HUES48 (cell line): ENCODE data around the gene CENPF.

Experiments
- H3K27ac ChIP-seq: one replicate; pipeline ENCODE4 v1.7.0; 2013; ENCODE audit warnings: low read depth, low read length, inconsistent platforms
- H3K27me3 ChIP-seq: 2 replicates; pipeline ENCODE4 v1.6.1; 2013; ENCODE audit warnings: mild to moderate bottlenecking, low read length; ENCODE audit not compliant: control insufficient read depth, insufficient read depth
- H3K36me3 ChIP-seq: 2 replicates; pipeline ENCODE4 v1.6.1; 2013; ENCODE audit warnings: low read length; ENCODE audit not compliant: control insufficient read depth, insufficient read depth
- H3K4me1 ChIP-seq: 2 replicates; pipeline ENCODE4 v1.6.1; 2013; ENCODE audit warnings: mild to moderate bottlenecking, low read length; ENCODE audit not compliant: control insufficient read depth, insufficient read depth
- H3K4me3 ChIP-seq: 2 replicates; pipeline ENCODE4 v1.5.1; 2013; ENCODE audit warnings: mild to moderate bottlenecking, low read depth, low read length
- H3K9ac ChIP-seq: 2 replicates; pipeline ENCODE4 v1.6.1; 2013; ENCODE audit warnings: mild to moderate bottlenecking, low read depth, low read length, moderate library complexity
- H3K9me3 ChIP-seq: 2 replicates; pipeline ENCODE4 v1.6.1; 2013; ENCODE audit warnings: low read length; ENCODE audit not compliant: control insufficient read depth, insufficient read depth

CENPF gene

GRCh38 chr1:214602764-214603657 is at the start of gene CENPF:
TSS of gene CENPF (plus strand) at chr1:214603195. CDS start at chr1:214613755, 10,560 bp downstream.
- H3K36me3 ChIP-seq = peaks cover 5% of the 10 kb centered on the region; the same call in 1 of the 2 replicates
- H3K9ac ChIP-seq = peak within 1 kb of the TSS; percentile 93
- no peaks in the 10 kb centered on the region for H3K9me3 ChIP-seq
- H3K4me1 ChIP-seq = peaks cover 17% of the 10 kb centered on the region
- no peaks in the 10 kb centered on the region for H3K27me3 ChIP-seq
- peak within 1 kb of the TSS; percentile 99 for H3K4me3 ChIP-seq
- peak within 1 kb of the TSS; percentile 96 for H3K27ac ChIP-seq

- Histone ChIP-seq H3K4me3 (no peak overlapping the region), H3K4me1 (peaks cover 5% of the 10 kb centered on the region; the same call in 1 of the 2 replicates), H3K27ac (no peak overlapping the region), H3K9me3 (no peaks in the 10 kb centered on the region), H3K9ac (no peak overlapping the region), H3K36me3 (no peaks in the 10 kb centered on the region), H3K27me3 (no peaks in the 10 kb centered on the region)
Observed at GRCh38 chr1:214557952-214558735, 44.9 kb upstream of the CENPF start.

DNA sequence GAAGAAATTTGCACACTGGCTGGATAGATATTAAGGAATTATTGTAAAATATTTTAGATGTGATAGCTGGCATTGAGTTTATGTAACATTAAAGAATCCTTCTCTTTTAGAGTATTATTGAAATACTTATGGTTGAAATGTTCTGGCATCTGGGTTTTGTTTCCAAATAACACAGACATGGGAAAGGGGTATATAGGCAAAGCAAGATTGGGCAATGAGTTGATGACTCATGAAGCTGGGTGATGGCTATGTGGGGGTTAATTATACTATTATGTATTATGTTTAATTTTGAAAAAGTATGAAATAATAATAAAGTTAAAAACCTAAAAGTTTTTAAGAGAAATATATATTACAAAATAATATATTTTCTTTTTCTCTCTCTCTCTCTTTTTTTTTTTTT is 39.1 kb upstream of the CENPF start:
- Histone ChIP-seq H3K36me3 (no peaks in the 10 kb centered on the region), H3K4me3 (no peak overlapping the region), H3K9me3 (no peaks in the 10 kb centered on the region), H3K4me1 (no peaks in the 10 kb centered on the region), H3K27me3 (no peaks in the 10 kb centered on the region), H3K27ac (no peak overlapping the region), H3K9ac (no peak overlapping the region)

DNA sequence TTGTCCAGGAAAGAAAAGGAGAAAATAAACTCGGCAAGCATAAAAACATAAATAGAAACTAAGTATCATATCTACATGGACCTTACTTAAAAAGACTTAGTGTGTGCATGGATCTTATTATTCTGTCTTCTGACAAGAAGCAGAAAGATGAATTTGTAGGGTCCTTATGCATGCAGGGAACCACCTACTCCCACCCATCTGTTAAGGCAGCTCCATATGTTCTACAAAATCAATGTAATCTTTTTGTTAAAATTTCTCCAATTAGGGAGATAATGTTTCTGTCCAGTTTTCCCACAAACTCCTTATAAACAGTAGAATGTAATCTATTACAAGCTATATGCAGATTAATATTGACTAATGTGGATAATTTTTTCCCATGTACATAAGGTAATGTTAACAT is 37.7 kb upstream of the CENPF start:
- H3K36me3 ChIP-seq = no peaks in the 10 kb centered on the region
- no peak overlapping the region for H3K4me3 ChIP-seq
- H3K27me3 ChIP-seq = no peaks in the 10 kb centered on the region
- no peak overlapping the region for H3K9ac ChIP-seq
- no peaks in the 10 kb centered on the region for H3K4me1 ChIP-seq
- no peaks in the 10 kb centered on the region for H3K9me3 ChIP-seq
- no peak overlapping the region for H3K27ac ChIP-seq

- Histone ChIP-seq H3K4me3 (no peak overlapping the region), H3K27ac (no peak overlapping the region), H3K27me3 (no peaks in the 10 kb centered on the region), H3K36me3 (no peaks in the 10 kb centered on the region), H3K9me3 (no peaks in the 10 kb centered on the region), H3K4me1 (no peaks in the 10 kb centered on the region), H3K9ac (no peak overlapping the region)
Observed at GRCh38 chr1:214566158-214567104, 36.6 kb upstream of the CENPF start.

DNA sequence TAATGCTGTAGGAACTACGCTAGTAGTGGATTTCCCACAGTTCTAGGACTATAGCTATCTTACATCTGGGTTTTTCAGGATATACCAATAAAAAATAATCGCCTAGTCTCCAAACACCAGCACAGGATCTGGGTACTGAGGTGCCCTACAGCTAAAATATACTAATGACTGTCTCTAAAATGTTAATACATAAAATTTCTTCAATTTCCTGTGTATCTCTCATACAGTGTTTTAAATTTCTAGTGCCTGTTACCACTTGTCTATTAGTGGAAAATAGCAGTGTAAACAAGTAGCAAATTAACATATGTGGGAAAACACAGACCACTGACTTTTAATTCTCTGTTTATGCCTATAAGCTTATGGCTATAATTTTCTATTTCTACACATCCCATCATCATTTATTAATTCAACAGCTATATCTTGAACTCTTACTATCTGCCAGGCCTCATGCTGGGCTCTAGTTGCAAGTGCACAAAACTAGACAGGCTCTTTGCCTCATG is 35.5 kb upstream of the CENPF start:
- no peak overlapping the region for H3K4me3 ChIP-seq
- H3K9ac ChIP-seq = no peak overlapping the region
- no peaks in the 10 kb centered on the region for H3K4me1 ChIP-seq
- no peaks in the 10 kb centered on the region for H3K36me3 ChIP-seq
- H3K27ac ChIP-seq = no peak overlapping the region
- H3K9me3 ChIP-seq = no peaks in the 10 kb centered on the region
- H3K27me3 ChIP-seq = no peaks in the 10 kb centered on the region

GRCh38 chr1:214568328-214568727 is 34.7 kb upstream of the CENPF start:
- Histone ChIP-seq H3K4me1 (no peaks in the 10 kb centered on the region), H3K9ac (no peak overlapping the region), H3K27ac (no peak overlapping the region), H3K4me3 (no peak overlapping the region), H3K36me3 (no peaks in the 10 kb centered on the region), H3K27me3 (no peaks in the 10 kb centered on the region), H3K9me3 (no peaks in the 10 kb centered on the region)

DNA sequence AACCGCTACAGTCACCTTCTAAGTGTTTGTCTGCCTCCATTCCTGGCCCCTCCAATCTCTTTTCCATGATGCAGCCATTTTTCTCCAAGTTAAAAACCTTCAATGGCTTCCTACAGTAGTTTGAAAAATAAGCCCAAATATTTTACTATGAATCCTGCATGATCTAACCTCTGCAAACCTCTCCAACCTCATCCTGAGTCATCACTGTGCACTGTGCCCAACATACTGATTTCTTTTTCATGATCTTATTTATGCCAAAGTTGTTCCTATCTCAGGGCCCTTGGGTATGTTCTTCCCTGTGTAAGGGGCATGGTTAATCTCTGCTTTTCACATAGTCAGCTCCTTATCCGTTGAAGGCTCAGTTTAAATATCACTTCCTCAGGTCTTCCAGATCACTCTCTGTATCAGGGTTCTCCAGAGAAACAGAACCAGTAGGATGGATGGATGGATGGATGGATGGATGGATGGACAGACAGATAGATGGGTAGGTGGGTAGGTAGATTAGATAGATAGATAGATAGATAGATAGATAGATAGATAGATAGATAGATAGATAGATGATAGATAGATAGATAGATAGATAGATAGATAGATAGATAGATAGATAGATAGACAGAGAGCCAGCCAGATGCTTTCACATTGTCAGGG is 33.5 kb upstream of the CENPF start:
- H3K27me3 ChIP-seq = no peaks in the 10 kb centered on the region
- H3K9ac ChIP-seq = no peak overlapping the region
- H3K27ac ChIP-seq = no peak overlapping the region
- H3K36me3 ChIP-seq = no peaks in the 10 kb centered on the region
- no peak overlapping the region for H3K4me3 ChIP-seq
- H3K4me1 ChIP-seq = no peaks in the 10 kb centered on the region
- no peaks in the 10 kb centered on the region for H3K9me3 ChIP-seq

DNA sequence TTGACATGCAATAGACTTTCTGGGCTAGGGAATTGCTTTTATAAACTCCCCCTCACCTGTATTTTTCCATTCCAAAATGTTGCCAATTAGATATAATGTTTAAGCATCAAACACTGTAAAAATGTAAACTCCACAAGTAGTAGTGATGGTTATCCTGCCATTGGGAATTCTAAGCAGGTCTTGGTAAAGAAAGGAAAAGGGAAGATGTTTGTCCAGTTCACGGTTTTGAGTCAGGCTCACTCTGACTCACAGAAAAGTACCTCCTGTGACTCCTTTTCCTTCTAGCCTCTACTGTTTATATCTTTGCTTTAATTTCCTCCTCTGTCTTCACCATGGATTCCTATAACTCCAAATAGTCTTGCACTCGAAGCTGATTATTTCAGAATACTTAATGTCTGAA is 32.6 kb upstream of the CENPF start:
- H3K36me3 ChIP-seq = no peaks in the 10 kb centered on the region
- no peaks in the 10 kb centered on the region for H3K27me3 ChIP-seq
- no peak overlapping the region for H3K9ac ChIP-seq
- no peaks in the 10 kb centered on the region for H3K4me1 ChIP-seq
- H3K4me3 ChIP-seq = no peak overlapping the region
- no peaks in the 10 kb centered on the region for H3K9me3 ChIP-seq
- H3K27ac ChIP-seq = no peak overlapping the region

- no peak overlapping the region for H3K4me3 ChIP-seq
- H3K9me3 ChIP-seq = peaks cover 7% of the 10 kb centered on the region
- no peaks in the 10 kb centered on the region for H3K27me3 ChIP-seq
- H3K4me1 ChIP-seq = no peaks in the 10 kb centered on the region
- H3K36me3 ChIP-seq = no peaks in the 10 kb centered on the region
- no peak overlapping the region for H3K9ac ChIP-seq
- no peak overlapping the region for H3K27ac ChIP-seq
Observed at GRCh38 chr1:214571281-214571680, 31.7 kb upstream of the CENPF start.
